ENCODE data around the gene ARSD.
"Not testable (repeated sequence)": the region's sequence is repeated elsewhere in the genome, so short reads cannot be mapped to it uniquely, and the experiment has no call there.

Gene ARSD

GRCh38 chrX:2928583-2929434 is at the start of gene ARSD:
Gene ARSD, minus strand, starts transcription at chrX:2929339. Its CDS starts 64 bp downstream, at chrX:2929275.
- peak within 1 kb of the TSS; percentile 48 to 76 (median 57) for H3K4me3 ChIP-seq
- peak within 1 kb of the TSS; percentile 88 to 99 (median 97) for H3K27ac ChIP-seq

GRCh38 chrX:2978639-2979038 is 49.5 kb upstream of the ARSD start:
- H3K4me3 ChIP-seq, H3K27ac ChIP-seq: not testable (repeated sequence)

- H3K27ac ChIP-seq = no peak overlapping the region
- H3K4me3 ChIP-seq = no peak overlapping the region
Measured at GRCh38 chrX:2974961-2975360, 45.8 kb upstream of the ARSD start.

GRCh38 chrX:2972391-2972790 is 43.3 kb upstream of the ARSD start:
- H3K4me3 ChIP-seq = no peak overlapping the region
- H3K27ac ChIP-seq = no peak overlapping the region

- Histone ChIP-seq H3K4me3 (no peak overlapping the region), H3K27ac (no peak overlapping the region)
Measured at GRCh38 chrX:2969021-2969420, 39.9 kb upstream of the ARSD start.

- Histone ChIP-seq H3K4me3 (peak overlapping the region in 1 of 7 experiments; percentile 4), H3K27ac (no peak overlapping the region)
Measured at GRCh38 chrX:2967998-2968909, 39.1 kb upstream of the ARSD start.

- peak overlapping the region in 1 of 7 experiments; percentile 4 for H3K4me3 ChIP-seq
- no peak overlapping the region for H3K27ac ChIP-seq
Measured at GRCh38 chrX:2967584-2967983, 38.4 kb upstream of the ARSD start.

GRCh38 chrX:2967012-2967411 is 37.9 kb upstream of the ARSD start:
- Histone ChIP-seq H3K27ac (no peak overlapping the region), H3K4me3 (no peak overlapping the region)

GRCh38 chrX:2965965-2966364 is 36.8 kb upstream of the ARSD start:
- Histone ChIP-seq H3K4me3 (no peak overlapping the region), H3K27ac (no peak overlapping the region)

- H3K27ac ChIP-seq, H3K4me3 ChIP-seq: not testable (repeated sequence)
Measured at GRCh38 chrX:2963992-2964794, 35.1 kb upstream of the ARSD start.

- H3K27ac ChIP-seq, H3K4me3 ChIP-seq: not testable (repeated sequence)
Measured at GRCh38 chrX:2963449-2963848, 34.3 kb upstream of the ARSD start.

- no peak overlapping the region for H3K27ac ChIP-seq
- H3K4me3 ChIP-seq = no peak overlapping the region
Measured at GRCh38 chrX:2962381-2962780, 33.2 kb upstream of the ARSD start.

- Histone ChIP-seq H3K4me3 (no peak overlapping the region), H3K27ac (no peak overlapping the region)
Measured at GRCh38 chrX:2960861-2961515, 31.8 kb upstream of the ARSD start.

GRCh38 chrX:2958199-2958598 is 29.1 kb upstream of the ARSD start:
- no peak overlapping the region for H3K4me3 ChIP-seq

GRCh38 chrX:2955838-2956237 is 26.7 kb upstream of the ARSD start:
- Histone ChIP-seq H3K27ac (no peak overlapping the region), H3K4me3 (no peak overlapping the region)

More at GRCh38 chrX:2958199-2958598, 29.1 kb upstream of the ARSD start:
- H3K27ac ChIP-seq = no peak overlapping the region

- H3K27ac ChIP-seq = no peak overlapping the region
- no peak overlapping the region for H3K4me3 ChIP-seq
Measured at GRCh38 chrX:2955281-2955680, 26.1 kb upstream of the ARSD start.

- no peak overlapping the region for H3K27ac ChIP-seq
- no peak overlapping the region for H3K4me3 ChIP-seq
Measured at GRCh38 chrX:2954541-2954940, 25.4 kb upstream of the ARSD start.

- H3K4me3 ChIP-seq, H3K27ac ChIP-seq: not testable (repeated sequence)
Measured at GRCh38 chrX:2937942-2938341, 8.8 kb upstream of the ARSD start.

Data from skin epidermis (tissue), 12 donors.